H1 (cell line): ENCODE data around the gene KRTAP4-1. TPM values are rescaled to one million over a fixed set of nuclear protein-coding genes. Genes with fewer than 3 reads are reported as not detected.
A peak's percentile ranks its signal among the peaks of the same experiment; 100 is the strongest.
"Not testable (repeated sequence)": the region's sequence is repeated elsewhere in the genome, so short reads cannot be mapped to it uniquely, and the experiment has no call there.

Experiments
- CTCF ChIA-PET: fragments of 300-600 bp; sonication (Branson Sonifier 250); formaldehyde crosslinking; loops from one replicate; lab custom pipeline; 2021; ENCODE audit not compliant: partially characterized antibody; lab: Charles Lee
- POLR2A ChIA-PET: fragments of 300-600 bp; sonication (Branson Sonifier 250); formaldehyde crosslinking; loops from one replicate; lab custom pipeline; 2021; ENCODE audit warnings: inconsistent platforms; ENCODE audit not compliant: partially characterized antibody; lab: Charles Lee
- DNase-seq, 2 experiments: peaks; one replicate each; pipeline versions ENCODE4 v3.0.0 to v3.0.0-alpha.2; 2010 to 2022; ENCODE audit warnings: low spot score in 2 of 2, low read depth in 1 of 2, mixed read lengths in 1 of 2
- FAIRE-seq: peaks from 2 replicates; lab custom pipeline; 2011; peaks lifted over from hg19 to GRCh38; lab: Jason Lieb, UNC
- H2AFZ ChIP-seq: 2 replicates; pipeline ENCODE4 v1.8.1; 2012; ENCODE audit warnings: low read length, inconsistent platforms
- H2AK5ac ChIP-seq: 2 replicates; pipeline ENCODE4 v1.6.1; 2013; ENCODE audit warnings: low read depth, low read length
- H2BK120ac ChIP-seq: replicated peaks from 2 replicates; pipeline ENCODE3; 2013; ENCODE audit warnings: low read depth, low read length, inconsistent platforms
- H2BK12ac ChIP-seq: 2 replicates; pipeline ENCODE4 v1.6.1; 2013; ENCODE audit warnings: low read depth, low read length
- H2BK15ac ChIP-seq: 2 replicates; pipeline ENCODE4 v1.6.1; 2013; ENCODE audit warnings: low read length
- H2BK20ac ChIP-seq: 2 replicates; pipeline ENCODE4 v1.6.1; 2013; ENCODE audit warnings: low read length
- H2BK5ac ChIP-seq: 2 replicates; pipeline ENCODE4 v1.6.1; 2013; ENCODE audit warnings: low read depth, low read length
- H3K14ac ChIP-seq: 2 replicates; pipeline ENCODE4 v1.6.1; 2013; ENCODE audit warnings: inconsistent platforms; ENCODE audit not compliant: insufficient read length
- H3K18ac ChIP-seq: 2 replicates; pipeline ENCODE4 v1.6.1; 2013; ENCODE audit warnings: low read length; ENCODE audit errors: extremely low read depth
- H3K23ac ChIP-seq: 2 replicates; pipeline ENCODE4 v1.6.1; 2013; ENCODE audit warnings: inconsistent platforms; ENCODE audit not compliant: insufficient read length
- H3K23me2 ChIP-seq: 2 replicates; pipeline ENCODE4 v1.6.1; 2013; ENCODE audit warnings: low read depth, low read length
- H3K27ac ChIP-seq: 2 replicates; pipeline ENCODE4 v1.6.1; 2011; ENCODE audit warnings: low read depth, low read length, inconsistent platforms
- H3K27me3 ChIP-seq, 4 experiments: replicated peaks in 1 of 4; 1 replicate in 1 of 4; 2 replicates in 3 of 4; pipeline versions ENCODE4 v1.6.1 to v1.8.1; 2011 to 2013; ENCODE audit warnings: low read length in 3 of 4, mild to moderate bottlenecking in 3 of 4, inconsistent platforms in 2 of 4, mixed read lengths in 2 of 4, moderate library complexity in 1 of 4; ENCODE audit not compliant: control insufficient read depth in 3 of 4, insufficient read depth in 3 of 4; ENCODE audit errors: extremely low read depth in 1 of 4
- H3K36me3 ChIP-seq, 4 experiments: 2 replicates each; pipeline versions ENCODE4 v1.6.1 to v1.8.1; 2011 to 2013; ENCODE audit warnings: mild to moderate bottlenecking in 4 of 4, low read length in 3 of 4, moderate library complexity in 2 of 4, control low read depth in 1 of 4, inconsistent platforms in 1 of 4; ENCODE audit not compliant: insufficient read depth in 4 of 4, control insufficient read depth in 2 of 4
- H3K4ac ChIP-seq: replicated peaks from 2 replicates; pipeline ENCODE3; 2013; ENCODE audit warnings: low read length, low read depth, mixed read lengths, inconsistent platforms; ENCODE audit not compliant: insufficient read length
- H3K4me1 ChIP-seq, 4 experiments: replicated peaks in 1 of 4; 1 replicate in 1 of 4; 2 replicates in 3 of 4; pipeline versions ENCODE4 v1.6.1 to v1.8.1; 2011 to 2013; ENCODE audit warnings: low read length in 3 of 4, inconsistent platforms in 2 of 4, mixed read lengths in 1 of 4; ENCODE audit not compliant: insufficient read depth in 4 of 4, control insufficient read depth in 3 of 4
- H3K4me2 ChIP-seq, 2 experiments: 2 replicates each; pipeline versions ENCODE4 v1.6.1 to v1.8.1; 2011 to 2013; ENCODE audit warnings: low read depth in 2 of 2, low read length in 2 of 2, control low read depth in 1 of 2, inconsistent platforms in 1 of 2, mild to moderate bottlenecking in 1 of 2; ENCODE audit not compliant: insufficient read depth in 1 of 2
- H3K4me3 ChIP-seq, 4 experiments: fragments of 200-600, 300-600 bp in 1 of 4; sonication (generic), shearing (Covaris generic), sonication (Bioruptor Twin) in 1 of 4; 2 replicates each; pipeline versions ENCODE4 v1.5.1 to v1.8.1; 2011 to 2016; ENCODE audit warnings: low read length in 4 of 4, low read depth in 3 of 4, control low read depth in 2 of 4, inconsistent platforms in 2 of 4, mild to moderate bottlenecking in 2 of 4, mixed read lengths in 1 of 4, moderate library complexity in 1 of 4; ENCODE audit not compliant: insufficient read depth in 2 of 4; ENCODE audit errors: extremely low read depth in 1 of 4
- H3K56ac ChIP-seq: replicated peaks from 2 replicates; pipeline ENCODE3; 2013; ENCODE audit warnings: low read depth, mild to moderate bottlenecking, mixed read lengths, low read length, inconsistent platforms; ENCODE audit not compliant: insufficient read length
- H3K79me1 ChIP-seq: 2 replicates; pipeline ENCODE4 v1.6.1; 2013; ENCODE audit warnings: low read depth, low read length, control low read depth
- H3K79me2 ChIP-seq, 2 experiments: 2 replicates each; pipeline versions ENCODE4 v1.6.1 to v1.8.1; 2012 to 2013; ENCODE audit warnings: low read length in 2 of 2, mild to moderate bottlenecking in 2 of 2, inconsistent platforms in 1 of 2; ENCODE audit not compliant: insufficient read depth in 2 of 2, control insufficient read depth in 1 of 2
- H3K9ac ChIP-seq, 4 experiments: replicated peaks in 1 of 4; 1 replicate in 1 of 4; 2 replicates in 3 of 4; pipeline versions ENCODE4 v1.6.1 to v1.8.1; 2011 to 2013; ENCODE audit warnings: low read depth in 3 of 4, low read length in 3 of 4, control low read depth in 2 of 4, mild to moderate bottlenecking in 2 of 4, moderate library complexity in 2 of 4, inconsistent platforms in 1 of 4; ENCODE audit errors: extremely low read depth in 1 of 4
- H3K9me3 ChIP-seq, 2 experiments: 2 replicates each; pipeline versions ENCODE4 v1.6.1 to v1.8.1; 2012 to 2013; ENCODE audit warnings: mild to moderate bottlenecking in 2 of 2, moderate library complexity in 2 of 2, control low read depth in 1 of 2, inconsistent platforms in 1 of 2, low read depth in 1 of 2, low read length in 1 of 2, mixed read lengths in 1 of 2; ENCODE audit not compliant: insufficient read depth in 2 of 2
- H4K20me1 ChIP-seq, 2 experiments: replicated peaks in 1 of 2; 2 replicates each; pipeline versions ENCODE3 to v1.8.1; 2011 to 2013; ENCODE audit warnings: inconsistent platforms in 2 of 2, low read length in 2 of 2, mild to moderate bottlenecking in 1 of 2; ENCODE audit not compliant: insufficient read depth in 2 of 2, control insufficient read depth in 1 of 2
- H4K5ac ChIP-seq: 2 replicates; pipeline ENCODE4 v1.6.1; 2013; ENCODE audit warnings: low read length, low read depth, mixed read lengths, inconsistent platforms; ENCODE audit not compliant: insufficient read length
- H4K8ac ChIP-seq: 2 replicates; pipeline ENCODE4 v1.8.0; 2013; ENCODE audit warnings: mild to moderate bottlenecking, moderate library complexity, low read length, inconsistent platforms; ENCODE audit not compliant: insufficient read depth; ENCODE audit errors: extremely low read depth
- H4K91ac ChIP-seq: replicated peaks from 2 replicates; pipeline ENCODE3; 2013; ENCODE audit warnings: low read length, mixed read lengths, inconsistent platforms; ENCODE audit not compliant: insufficient read length
- HDAC6 ChIP-seq: IDR thresholded peaks from one replicate; pipeline ENCODE4 v1.7.1; 2012; ENCODE audit warnings: low read depth, mild to moderate bottlenecking, inconsistent platforms, low read length, moderate library complexity
- SP4 ChIP-seq: IDR thresholded peaks from 2 replicates; pipeline ENCODE4 v1.6.1; 2012; ENCODE audit warnings: low read length, inconsistent platforms
- WGBS, 2 experiments: shearing (Covaris generic) in 1 of 2; methylation state at CpG; one replicate each; pipeline versions ENCODE4 v1.1.6 to v1.1.7; 2013 to 2015; ENCODE audit warnings: low lambda C conversion rate in 2 of 2, mixed read lengths in 2 of 2, inconsistent platforms in 1 of 2, low coverage in 1 of 2, missing lambda C conversion rate in 1 of 2; ENCODE audit not compliant: insufficient replicate concordance in 2 of 2, insufficient coverage in 1 of 2, insufficient read length in 1 of 2; ENCODE audit errors: extremely low coverage in 1 of 2, missing lambda C conversion rate in 1 of 2; 5-methylcytosine and 5-hydroxymethylcytosine counted together
- polyA plus RNA-seq, 7 experiments: library from polyadenylated mRNA; depleted of rRNA in 3 of 7; stranded (reverse) in 5 of 7; unstranded in 2 of 7; fragments of >200 nt in 5 of 7; fragments of 200-250 nt in 2 of 7; gene quantifications; 1 replicate in 5 of 7; 2 replicates in 1 of 7; 4 replicates in 1 of 7; pipeline versions ENCODE4 v1.2.1 to v1.2.3, GENCODE V29; 2011 to 2013; ENCODE audit warnings: missing spikeins in 2 of 7, mixed read lengths in 2 of 7
- total RNA-seq: library from RNA; stranded (reverse); fragmentation: NEBNext Ultra II Directional; extraction: Animal tissue kit (Norgen Biotek cat#: 25700); gene quantifications from 2 replicates; pipeline ENCODE4 v1.2.1, GENCODE V29; 2021
- TF ChIP-seq, protein P1 (sequence below): IDR thresholded peaks from 2 replicates; pipeline ENCODE4 v1.6.1; 2012; ENCODE audit warnings: inconsistent platforms

KRTAP4-1 gene
- total and polyA plus RNA-seq, 2 of the 8 experiments (the other 6 are each of a cell fraction or from before 2014, with no cell fraction given) = not detected

DNA sequence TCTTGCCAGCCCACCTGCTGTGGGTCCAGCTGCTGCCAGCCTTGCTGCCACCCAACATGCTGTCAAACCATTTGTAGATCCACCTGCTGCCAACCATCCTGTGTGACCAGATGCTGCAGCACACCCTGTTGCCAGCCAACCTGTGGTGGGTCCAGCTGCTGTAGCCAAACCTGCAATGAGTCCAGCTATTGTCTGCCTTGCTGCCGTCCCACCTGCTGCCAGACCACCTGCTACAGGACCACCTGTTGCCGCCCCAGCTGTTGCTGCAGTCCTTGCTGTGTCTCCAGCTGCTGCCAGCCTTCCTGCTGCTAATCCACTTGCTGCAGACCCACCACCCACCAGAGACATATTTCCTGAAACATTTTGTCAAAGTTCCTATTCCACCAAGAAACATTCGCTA, 5.6 kb upstream of the KRTAP4-1 start (continued):
- TF ChIP-seq, protein P1, sequence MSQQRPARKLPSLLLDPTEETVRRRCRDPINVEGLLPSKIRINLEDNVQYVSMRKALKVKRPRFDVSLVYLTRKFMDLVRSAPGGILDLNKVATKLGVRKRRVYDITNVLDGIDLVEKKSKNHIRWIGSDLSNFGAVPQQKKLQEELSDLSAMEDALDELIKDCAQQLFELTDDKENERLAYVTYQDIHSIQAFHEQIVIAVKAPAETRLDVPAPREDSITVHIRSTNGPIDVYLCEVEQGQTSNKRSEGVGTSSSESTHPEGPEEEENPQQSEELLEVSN = no peak
- TF ChIP-seq SP4 = no peak
- no peak for TF ChIP-seq HDAC6

DNA sequence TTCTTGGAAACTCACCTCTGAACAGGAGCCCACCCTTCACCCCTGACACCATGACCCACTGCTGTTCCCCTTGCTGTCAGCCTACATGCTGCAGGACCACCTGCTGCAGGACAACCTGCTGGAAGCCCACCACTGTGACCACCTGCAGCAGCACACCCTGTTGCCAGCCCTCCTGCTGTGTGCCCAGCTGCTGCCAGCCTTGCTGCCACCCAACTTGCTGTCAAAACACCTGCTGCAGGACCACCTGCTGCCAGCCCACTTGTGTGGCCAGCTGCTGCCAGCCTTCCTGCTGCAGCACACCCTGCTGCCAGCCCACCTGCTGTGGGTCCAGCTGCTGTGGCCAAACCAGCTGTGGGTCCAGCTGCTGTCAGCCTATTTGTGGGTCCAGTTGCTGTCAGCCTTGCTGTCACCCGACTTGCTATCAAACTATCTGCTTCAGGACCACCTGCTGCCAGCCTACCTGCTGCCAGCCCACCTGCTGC, 5.2 kb upstream of the KRTAP4-1 start, which contains the start of gene KRTAP9-1:
KRTAP9-1 (plus strand) TSS at position 51 of the 482 bp plus-strand sequence; CDS start at position 51, 0 bp downstream.
- H3K79me1 ChIP-seq, H3K56ac ChIP-seq, H4K5ac ChIP-seq, H3K36me3 ChIP-seq, H4K91ac ChIP-seq, POLR2A ChIA-PET, H3K4me3 ChIP-seq, H3K23ac ChIP-seq, H3K4me1 ChIP-seq, H2BK20ac ChIP-seq, H3K27ac ChIP-seq, H3K14ac ChIP-seq, H3K9ac ChIP-seq, H2AFZ ChIP-seq, H2BK12ac ChIP-seq, CTCF ChIA-PET, H2BK120ac ChIP-seq, H3K27me3 ChIP-seq, H2BK15ac ChIP-seq, FAIRE-seq, DNase-seq, H3K18ac ChIP-seq, H3K4ac ChIP-seq, H3K9me3 ChIP-seq, H3K23me2 ChIP-seq, H4K20me1 ChIP-seq, H3K79me2 ChIP-seq, H2AK5ac ChIP-seq, H3K4me2 ChIP-seq: not testable (repeated sequence)
- 0 out of 2 replicates have a peak within 1 kb of the TSS, but pooled peaks have one; percentile 8 for H2BK5ac ChIP-seq
- WGBS, 2 experiments = 92% methylated on average over 1 of the region's 1 CpG; no CpG with 5 or more reads in 1 of the 2 experiments
- peak within 1 kb of the TSS; percentile 35; the same call in 1 of the 2 replicates for H4K8ac ChIP-seq
